Measurements from ENCODE around the gene CCDC134. TPM values are rescaled to one million over a fixed set of nuclear protein-coding genes. Genes with fewer than 3 reads are reported as not detected.

CCDC134 gene
- total RNA-seq, 2 experiments from 2014 or later = 14.7 to 15.2 TPM

Other genes with a start within 250 kb of the CCDC134 start
- gene CSDC2, start 239.7 kb upstream of the CCDC134 start, total RNA-seq = not detected
- 10 to 100 TPM; 30.4 to 37.4 TPM for gene PMM1, start 210.8 kb upstream of the CCDC134 start, total RNA-seq
- gene DESI1, start 179.6 kb upstream of the CCDC134 start, total RNA-seq = 10 to 100 TPM; 56.6 to 98.1 TPM
- 100 to 1,000 TPM; 427 to 469 TPM for gene XRCC6, start 179.4 kb upstream of the CCDC134 start, total RNA-seq
- 100 to 1,000 TPM; 275 to 281 TPM for gene SNU13, start 111.8 kb upstream of the CCDC134 start, total RNA-seq
- gene MEI1, start 101.2 kb upstream of the CCDC134 start, total RNA-seq = 10 to 100 TPM; 31.5 to 36.8 TPM
- 100 to 1,000 TPM; 101 to 105 TPM for gene SREBF2, start 32.4 kb downstream of the CCDC134 start, total RNA-seq
- gene SHISA8, start 114.4 kb downstream of the CCDC134 start, total RNA-seq = 1 to 10 TPM; 1.4 to 1.9 TPM
- gene TNFRSF13C, start 126.1 kb downstream of the CCDC134 start, total RNA-seq = 1 to 10 TPM; 2.2 to 3.0 TPM
- 10 to 100 TPM; 65.2 to 82.1 TPM for gene CENPM, start 146.5 kb downstream of the CCDC134 start, total RNA-seq
- 1 to 10 TPM; 1.8 to 2.2 TPM for gene SEPTIN3, start 168.8 kb downstream of the CCDC134 start, total RNA-seq
- gene WBP2NL, start 198.1 kb downstream of the CCDC134 start, total RNA-seq = under 1 TPM; 0.30 to 0.54 TPM

All from activated CD4-positive, alpha-beta T cell treated with anti-CD3 and anti-CD28 coated beads for 36 hours (primary cell).